Stimulated activated naive B cell treated with anti-CD40 and anti-IgM and Interleukin-4, amounts not matched to agents 10 μg/mL and 1 μg/mL and 100 μg/mL, for 72 hours (primary cell): ENCODE measurements around the gene FAM118A.
A peak's percentile ranks its signal among the peaks of the same experiment; 100 is the strongest.
"Not testable (repeated sequence)": the region's sequence is repeated elsewhere in the genome, so short reads cannot be mapped to it uniquely, and the experiment has no call there.

Experiments used
- ATAC-seq, 2 donors: fragments of 150-1000 bp; cut with Tn5 transposase; replicated peaks; 2 replicates each; pipeline ENCODE4 v1.10.0; 2021; ENCODE audit warnings: moderate library complexity in 1 of 2
- DNase-seq: peaks from one replicate; pipeline ENCODE4 v3.0.0; 2021
- H3K27ac Mint-ChIP-seq: one replicate; pipeline ENCODE4 v1.8.0; 2022; ENCODE audit warnings: mild to moderate bottlenecking, mixed read lengths
- H3K27me3 Mint-ChIP-seq, 2 donors: one replicate each; pipeline ENCODE4 v1.8.0; 2022; ENCODE audit warnings: mixed read lengths in 2 of 2
- H3K36me3 Mint-ChIP-seq, 2 donors: one replicate each; pipeline ENCODE4 v1.8.0; 2022; ENCODE audit warnings: mixed read lengths in 2 of 2, mild to moderate bottlenecking in 1 of 2
- H3K4me1 Mint-ChIP-seq, 2 donors: one replicate each; pipeline ENCODE4 v1.8.0; 2022; ENCODE audit warnings: mixed read lengths in 2 of 2, mild to moderate bottlenecking in 1 of 2
- H3K4me3 Mint-ChIP-seq, 2 donors: one replicate each; pipeline ENCODE4 v1.8.0; 2022; ENCODE audit warnings: mild to moderate bottlenecking in 2 of 2, mixed read lengths in 2 of 2, moderate library complexity in 1 of 2
- H3K9me3 Mint-ChIP-seq, 2 donors: one replicate each; pipeline ENCODE4 v1.8.0; 2022; ENCODE audit warnings: mixed read lengths in 2 of 2, mild to moderate bottlenecking in 1 of 2

The FAM118A gene

DNA sequence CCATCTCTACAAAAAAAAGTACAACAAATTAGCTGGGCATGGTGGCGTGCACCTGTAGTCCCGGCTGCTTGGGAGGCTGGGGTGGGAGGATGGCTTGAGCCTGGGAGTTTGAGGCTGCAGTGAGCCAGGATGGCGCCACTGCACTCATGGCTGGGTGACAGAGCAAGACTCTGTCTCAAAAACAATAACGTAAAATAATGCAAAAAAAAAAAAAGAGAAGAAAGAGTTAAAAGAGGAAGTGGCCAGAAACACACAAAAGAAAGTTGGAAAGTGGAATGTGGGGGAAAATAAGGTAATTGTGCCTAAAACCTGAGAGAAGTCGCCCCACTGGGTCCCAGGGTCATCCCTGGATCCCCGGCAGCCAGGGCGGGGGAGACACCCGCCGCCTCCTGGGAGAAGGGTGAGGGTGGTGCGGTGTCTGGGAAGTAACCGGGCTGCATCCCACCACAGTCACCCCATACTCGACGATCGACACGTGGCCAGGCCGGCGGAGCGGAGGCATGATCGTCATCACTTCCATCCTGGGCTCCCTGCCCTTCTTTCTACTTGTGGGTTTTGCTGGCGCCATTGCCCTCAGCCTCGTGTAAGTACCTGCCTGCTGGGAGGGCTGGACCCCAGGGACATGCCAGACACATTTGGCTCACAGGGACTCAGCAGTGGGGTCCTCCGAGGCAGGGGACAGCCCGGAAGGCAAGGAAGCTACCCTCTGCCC is 16.8 kb upstream of the FAM118A start:
- ATAC-seq (peak; percentile 19 to 30), DNase-seq (no peak)
- Mint-ChIP-seq H3K4me1 (peaks cover 30 to 63% of the 10 kb centered on the region in 2 donors), H3K36me3 (peaks cover 0 to under 1% of the 10 kb centered on the region in 2 donors), H3K27me3 (no peaks in the 10 kb centered on the region), H3K4me3 (no peak overlapping the region), H3K27ac (peak overlapping the region; percentile 42), H3K9me3 (no peaks in the 10 kb centered on the region)

DNA sequence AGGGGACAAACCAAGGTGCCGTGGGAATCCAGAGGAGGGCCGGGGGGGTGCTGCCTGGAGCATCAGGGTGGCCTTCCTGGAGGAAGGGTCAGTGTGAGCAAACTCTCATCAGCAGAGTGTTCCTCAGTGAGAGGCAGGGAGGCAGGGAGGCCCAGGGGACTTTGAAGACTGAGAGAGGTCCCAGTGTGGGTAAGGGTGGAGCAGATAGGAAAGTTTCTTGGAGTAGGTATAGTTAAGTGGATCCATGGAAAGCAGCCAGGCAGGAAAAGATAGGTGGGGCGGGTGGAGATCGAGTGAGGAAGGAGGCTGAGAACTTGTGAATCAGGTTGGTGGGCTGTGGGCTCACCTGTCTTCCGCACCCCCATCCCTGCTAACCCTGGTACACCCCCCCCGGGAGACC is 15.7 kb upstream of the FAM118A start:
- H3K4me1 Mint-ChIP-seq: peaks cover 27 to 53% of the 10 kb centered on the region in 2 donors
- no peaks in the 10 kb centered on the region for H3K27me3 Mint-ChIP-seq
- H3K36me3 Mint-ChIP-seq: no peaks in the 10 kb centered on the region
- no peak overlapping the region for H3K27ac Mint-ChIP-seq
- no peak overlapping the region for H3K4me3 Mint-ChIP-seq
- H3K9me3 Mint-ChIP-seq: no peaks in the 10 kb centered on the region
- DNase-seq (no peak), ATAC-seq (no peak)

DNA sequence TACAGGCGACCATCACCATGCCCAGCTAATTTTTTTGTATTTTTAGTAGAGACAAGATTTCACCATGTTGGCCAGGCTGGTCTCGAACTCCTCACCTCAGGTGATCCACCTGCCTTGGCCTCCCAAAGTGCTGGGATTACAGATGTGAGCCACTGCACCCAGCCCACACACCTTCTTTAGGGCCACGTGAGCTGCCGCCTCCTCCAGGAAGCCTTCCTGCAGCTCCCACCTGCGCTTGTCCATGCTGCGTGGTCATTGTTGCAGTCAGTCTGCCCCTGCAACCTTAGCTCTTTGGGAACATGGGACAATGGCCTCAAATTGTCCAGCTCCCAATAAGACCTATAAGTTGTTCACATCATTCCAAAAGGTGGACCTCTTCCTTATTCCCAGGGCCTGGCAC is 14.7 kb upstream of the FAM118A start:
- not testable (repeated sequence) for H3K36me3 Mint-ChIP-seq, DNase-seq, H3K4me3 Mint-ChIP-seq, ATAC-seq, H3K9me3 Mint-ChIP-seq, H3K27me3 Mint-ChIP-seq, H3K27ac Mint-ChIP-seq
- H3K4me1 Mint-ChIP-seq: peaks cover 28 to 58% of the 10 kb centered on the region in 2 donors

DNA sequence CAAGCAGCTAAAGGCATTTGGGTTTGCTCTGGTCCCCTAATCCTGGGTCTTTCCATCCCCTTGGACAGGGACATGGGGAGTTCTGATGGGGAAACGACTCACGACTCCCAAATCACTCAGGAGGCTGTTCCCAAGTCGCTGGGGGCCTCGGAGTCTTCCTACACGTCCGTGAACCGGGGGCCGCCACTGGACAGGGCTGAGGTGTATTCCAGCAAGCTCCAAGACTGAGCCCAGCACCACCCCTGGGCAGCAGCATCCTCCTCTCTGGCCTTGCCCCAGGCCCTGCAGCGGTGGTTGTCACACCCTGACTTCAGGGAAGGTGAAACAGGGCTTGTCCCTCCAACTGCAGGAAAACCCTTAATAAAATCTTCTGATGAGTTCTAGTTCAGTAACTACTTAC is 14.2 kb upstream of the FAM118A start:
- Mint-ChIP-seq H3K4me1 (peaks cover 28 to 58% of the 10 kb centered on the region in 2 donors), H3K36me3 (no peaks in the 10 kb centered on the region), H3K27ac (no peak overlapping the region), H3K4me3 (no peak overlapping the region), H3K27me3 (no peaks in the 10 kb centered on the region), H3K9me3 (no peaks in the 10 kb centered on the region)
- ATAC-seq: no peak
- no peak for DNase-seq

DNA sequence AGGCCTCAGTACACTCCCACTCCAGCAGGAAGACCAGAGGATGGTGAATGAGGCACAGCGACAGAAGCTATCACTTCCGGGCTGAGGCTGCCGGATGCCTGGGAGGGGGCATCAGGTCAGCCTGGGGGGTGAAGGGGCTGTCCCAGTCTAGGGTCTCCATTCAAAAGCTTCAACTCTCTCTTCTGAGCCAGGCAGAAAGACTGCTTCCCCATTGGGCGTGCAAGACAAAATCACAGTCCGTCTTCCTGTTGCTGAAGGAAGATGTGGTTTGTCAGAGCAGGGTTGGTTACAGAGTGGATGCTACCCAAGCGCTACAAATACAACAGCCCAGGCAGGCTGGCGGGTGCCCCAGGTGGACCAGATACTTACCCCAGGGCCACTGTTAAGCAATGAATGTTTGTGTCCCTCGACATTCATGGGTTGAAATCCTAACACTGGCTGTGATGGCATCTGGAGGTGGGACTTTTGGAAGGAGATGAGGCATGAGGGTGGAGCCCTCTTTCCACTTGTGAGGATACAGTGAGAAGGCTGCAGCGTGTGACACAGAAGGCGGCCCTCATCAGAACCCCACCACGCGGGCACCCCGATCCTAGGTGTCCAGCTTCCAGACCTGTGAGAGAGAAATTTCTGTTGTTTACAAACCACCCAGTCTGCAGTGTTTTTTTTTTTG is 13.0 kb upstream of the FAM118A start:
- Mint-ChIP-seq H3K9me3 (no peaks in the 10 kb centered on the region), H3K4me3 (peak overlapping the region in 1 of 2 donors; percentile 47), H3K27me3 (no peaks in the 10 kb centered on the region), H3K27ac (peak overlapping the region; percentile 82), H3K36me3 (no peaks in the 10 kb centered on the region), H3K4me1 (peaks cover 28 to 61% of the 10 kb centered on the region in 2 donors)
- ATAC-seq (peak; percentile 72 to 76), DNase-seq (no peak)

DNA sequence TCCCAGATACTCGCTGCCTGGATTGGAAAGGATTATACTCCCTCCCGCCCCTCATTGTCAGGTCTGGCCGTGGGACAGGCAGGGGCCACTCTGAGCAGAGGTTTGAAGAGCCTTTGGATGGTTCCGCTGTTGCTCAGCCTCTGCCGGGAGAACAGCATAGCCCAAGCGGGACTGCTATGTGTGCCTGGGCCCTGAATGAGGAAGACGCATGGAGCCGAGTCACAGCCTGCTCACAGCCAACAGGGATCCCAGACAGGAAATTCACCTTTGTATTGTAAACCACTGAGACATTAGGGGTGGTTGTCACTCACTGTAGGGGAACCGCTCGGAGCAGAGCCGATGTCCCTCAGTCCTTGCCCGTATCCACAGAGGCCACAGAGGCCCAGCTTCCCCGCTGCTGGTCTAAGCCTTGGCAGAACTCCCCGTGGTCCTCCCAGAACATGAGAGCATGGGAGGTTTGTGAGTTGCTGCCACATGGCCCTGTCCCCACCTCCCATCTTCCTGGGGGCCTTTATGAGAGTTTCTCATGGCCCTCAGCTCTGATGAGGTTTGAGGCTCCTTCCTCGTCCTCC is 10.7 kb upstream of the FAM118A start:
- Mint-ChIP-seq H3K4me3 (no peak overlapping the region), H3K4me1 (peaks cover 19 to 49% of the 10 kb centered on the region in 2 donors), H3K27ac (no peak overlapping the region), H3K27me3 (no peaks in the 10 kb centered on the region), H3K9me3 (no peaks in the 10 kb centered on the region), H3K36me3 (no peaks in the 10 kb centered on the region)
- ATAC-seq (no peak), DNase-seq (no peak)

DNA sequence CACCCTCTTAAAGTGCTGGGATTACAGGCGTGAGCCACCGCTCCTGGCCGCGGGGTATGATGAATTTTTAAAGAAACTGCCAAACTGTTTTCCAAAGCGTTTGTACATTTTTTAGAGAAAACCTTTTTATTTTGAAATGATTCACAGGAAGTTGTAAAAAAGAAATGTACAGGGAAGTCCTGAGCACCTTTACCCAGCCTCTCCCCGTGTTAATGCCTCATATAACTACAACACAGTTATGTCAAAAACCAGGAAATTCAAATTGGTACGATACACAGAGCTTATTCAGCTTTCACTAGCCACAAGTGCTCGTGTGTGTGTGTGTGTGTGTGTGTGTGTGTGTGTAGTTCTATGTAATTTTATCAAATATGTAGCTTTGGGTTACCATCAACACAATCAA is 7.0 kb upstream of the FAM118A start:
- Mint-ChIP-seq H3K36me3 (no peaks in the 10 kb centered on the region), H3K4me3 (no peak overlapping the region), H3K27me3 (no peaks in the 10 kb centered on the region), H3K27ac (no peak overlapping the region), H3K4me1 (peaks cover 5 to 17% of the 10 kb centered on the region in 2 donors), H3K9me3 (no peaks in the 10 kb centered on the region)
- ATAC-seq (no peak), DNase-seq (no peak)

DNA sequence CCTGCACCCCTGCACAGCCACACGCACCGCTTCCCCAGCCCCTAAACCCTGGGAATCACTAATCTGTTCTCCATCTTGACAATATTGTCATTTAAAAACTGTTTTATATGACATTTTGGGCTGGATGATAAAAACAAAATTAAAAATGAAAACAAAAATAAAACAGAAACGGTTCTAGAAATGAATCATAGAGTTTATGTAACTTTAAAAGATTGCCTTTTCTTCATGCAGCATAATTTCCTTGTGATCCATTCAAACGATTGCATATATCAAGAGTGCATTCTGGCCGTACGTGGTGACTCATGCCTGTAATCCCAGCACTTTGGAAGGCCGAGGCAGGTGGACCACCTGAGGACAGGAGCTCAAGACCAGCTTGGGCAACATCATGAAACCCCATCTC is 6.6 kb upstream of the FAM118A start:
- Mint-ChIP-seq H3K27me3 (no peaks in the 10 kb centered on the region), H3K27ac (no peak overlapping the region)
- ATAC-seq: no peak

DNA sequence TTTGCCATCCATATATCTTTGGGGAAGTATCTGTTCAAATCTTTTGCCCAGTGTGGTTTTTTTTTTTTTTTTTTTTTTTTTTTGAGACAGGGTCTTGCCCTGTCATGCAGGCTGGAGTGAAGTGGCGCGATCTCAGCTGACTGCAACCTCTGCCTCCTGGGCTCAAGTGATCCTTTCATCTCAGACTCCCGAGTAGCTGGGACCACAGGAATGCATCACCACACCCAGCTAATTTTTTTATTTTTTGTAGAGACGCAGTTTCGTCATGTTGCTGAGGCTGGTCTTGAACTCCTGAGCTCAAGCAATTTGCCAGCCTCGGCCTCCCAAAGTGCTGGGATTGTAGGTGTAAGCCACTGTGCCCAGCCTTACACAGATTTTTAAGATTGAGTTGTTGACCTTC is 4.8 kb upstream of the FAM118A start:
- H3K9me3 Mint-ChIP-seq: no peaks in the 10 kb centered on the region
- H3K36me3 Mint-ChIP-seq: no peaks in the 10 kb centered on the region
- no peak overlapping the region for H3K4me3 Mint-ChIP-seq
- no peak overlapping the region for H3K27ac Mint-ChIP-seq
- DNase-seq (no peak), ATAC-seq (no peak)
- H3K4me1 Mint-ChIP-seq: peaks cover 12 to 17% of the 10 kb centered on the region in 2 donors
- no peaks in the 10 kb centered on the region for H3K27me3 Mint-ChIP-seq

More for the DNA sequence above, 6.6 kb upstream of the FAM118A start:
- H3K4me3 Mint-ChIP-seq: no peak overlapping the region
- no peaks in the 10 kb centered on the region for H3K9me3 Mint-ChIP-seq
- H3K4me1 Mint-ChIP-seq: peaks cover 5 to 15% of the 10 kb centered on the region in 2 donors
- H3K36me3 Mint-ChIP-seq: no peaks in the 10 kb centered on the region
- DNase-seq: no peak

DNA sequence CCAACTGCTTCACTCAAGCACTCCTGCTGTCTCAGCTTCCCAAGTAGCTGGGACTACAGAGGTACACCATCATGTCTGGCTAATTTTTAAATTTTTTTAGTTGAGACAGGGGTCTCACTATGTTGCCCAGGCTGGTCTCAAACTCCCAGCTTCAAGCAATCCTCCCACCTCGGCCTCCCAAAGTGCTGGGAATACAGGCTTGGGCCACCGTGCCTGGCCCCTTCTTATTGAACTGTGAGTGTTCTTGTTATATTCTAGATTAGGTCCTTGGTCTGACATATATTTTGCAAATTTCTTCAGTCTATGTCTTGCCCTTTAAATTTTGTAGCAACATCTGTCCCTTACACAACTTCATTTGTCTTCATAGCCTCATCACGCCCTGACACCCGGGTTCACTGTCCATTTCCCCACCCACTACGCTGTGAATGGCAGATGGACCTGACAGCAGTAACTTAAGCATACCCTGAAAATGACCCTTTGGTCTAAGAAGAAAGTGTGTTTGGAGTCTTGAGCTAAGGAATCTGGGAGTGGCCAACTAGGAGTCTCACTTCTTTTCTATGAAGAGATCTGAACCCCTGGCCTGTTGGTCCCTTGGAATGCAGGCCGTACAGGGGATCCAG is 4.2 kb upstream of the FAM118A start:
- no peak for DNase-seq
- no peak overlapping the region for H3K4me3 Mint-ChIP-seq

DNA sequence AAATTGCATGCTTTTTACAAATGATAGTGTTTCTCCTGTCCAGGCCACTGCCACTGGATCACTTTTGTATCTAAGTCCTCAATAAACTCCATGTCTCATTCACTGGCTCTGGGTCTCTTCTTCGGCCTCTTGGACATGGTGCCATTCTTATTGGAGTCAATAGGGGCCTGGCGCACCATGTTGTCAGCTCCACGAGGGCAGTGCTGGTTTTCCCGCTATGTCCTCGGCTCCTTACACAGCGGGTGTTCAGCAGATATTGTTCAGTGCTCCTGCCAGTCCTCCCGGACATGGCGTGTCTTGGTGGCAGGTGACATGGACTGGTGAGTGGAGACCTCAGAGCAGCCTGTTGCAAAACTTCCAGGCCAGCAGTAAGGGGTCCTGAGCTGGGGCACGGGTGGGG is 3.6 kb upstream of the FAM118A start:
- ATAC-seq (no peak), DNase-seq (no peak)
- Mint-ChIP-seq H3K27ac (no peak overlapping the region), H3K27me3 (no peaks in the 10 kb centered on the region), H3K36me3 (peaks cover 3% of the 10 kb centered on the region in 2 donors), H3K4me1 (peaks cover 20 to 26% of the 10 kb centered on the region in 2 donors), H3K9me3 (no peaks in the 10 kb centered on the region), H3K4me3 (no peak overlapping the region)

More for the DNA sequence above, 4.2 kb upstream of the FAM118A start:
- Mint-ChIP-seq H3K9me3 (no peaks in the 10 kb centered on the region), H3K4me1 (peaks cover 14 to 20% of the 10 kb centered on the region in 2 donors), H3K27ac (no peak overlapping the region), H3K36me3 (no peaks in the 10 kb centered on the region), H3K27me3 (no peaks in the 10 kb centered on the region)
- ATAC-seq: no peak

DNA sequence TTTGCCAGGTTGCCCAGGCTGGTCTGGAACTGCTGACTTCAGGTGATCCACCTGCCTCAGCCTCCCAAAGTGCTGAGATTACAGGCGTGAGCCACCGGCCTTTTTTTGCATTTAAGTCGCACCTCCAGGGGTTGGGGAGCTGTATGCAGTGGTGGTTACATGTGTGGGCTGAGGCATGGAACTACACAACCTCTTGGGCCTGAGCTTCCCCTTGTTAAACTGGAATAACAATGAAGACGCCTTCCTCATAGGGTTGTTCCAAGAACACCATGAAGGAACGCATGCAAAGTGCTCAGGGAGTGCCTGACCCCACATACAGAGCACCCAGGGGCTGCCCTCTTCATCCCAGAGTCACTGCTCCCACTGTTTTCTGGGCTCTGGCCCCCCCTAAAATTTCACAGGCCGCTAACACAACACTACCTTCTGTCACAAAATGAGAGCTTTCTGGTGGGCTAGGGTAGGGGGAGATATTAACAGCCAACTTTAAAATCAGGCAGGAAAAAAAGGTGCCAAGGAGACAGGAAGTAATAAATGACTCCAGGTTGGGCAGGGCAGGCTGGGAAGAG is 1.3 kb upstream of the FAM118A start:
- Mint-ChIP-seq H3K27ac (peak overlapping the region; percentile 95), H3K36me3 (peaks cover 9 to 18% of the 10 kb centered on the region in 2 donors), H3K9me3 (no peaks in the 10 kb centered on the region), H3K27me3 (no peaks in the 10 kb centered on the region), H3K4me3 (peak overlapping the region; percentile 95 to 97), H3K4me1 (peaks cover 27 to 39% of the 10 kb centered on the region in 2 donors)
- DNase-seq: no peak
- no peak for ATAC-seq

DNA sequence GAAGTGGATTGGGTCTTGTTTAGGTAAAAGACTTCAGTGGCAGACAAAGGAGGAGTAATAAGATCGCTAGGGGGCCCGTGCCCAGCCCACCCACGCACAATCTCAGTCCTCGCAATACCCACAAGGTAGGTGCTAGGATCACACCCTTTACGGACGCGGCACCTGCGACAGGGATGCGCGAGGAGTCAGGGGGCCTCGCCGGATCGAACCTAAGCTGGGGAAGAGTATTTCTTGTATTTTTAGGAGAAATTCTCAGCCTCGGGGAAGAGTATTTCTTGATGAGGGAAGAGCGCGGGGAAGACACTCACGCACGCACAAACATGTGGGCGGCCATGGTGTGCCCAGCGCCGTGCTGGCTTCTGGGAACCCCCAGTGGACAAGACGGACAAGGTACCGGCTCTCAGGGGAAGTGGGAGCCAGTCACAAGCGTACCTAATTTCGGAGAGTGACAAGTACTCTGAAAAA is 745 bp upstream of the FAM118A start:
- peak overlapping the region; percentile 95 for H3K27ac Mint-ChIP-seq
- H3K9me3 Mint-ChIP-seq: no peaks in the 10 kb centered on the region
- H3K4me1 Mint-ChIP-seq: peaks cover 28 to 45% of the 10 kb centered on the region in 2 donors
- DNase-seq: no peak
- ATAC-seq: peak in 1 of 2 donors; percentile 10
- peak overlapping the region; percentile 95 to 97 for H3K4me3 Mint-ChIP-seq
- peaks cover 9 to 18% of the 10 kb centered on the region in 2 donors for H3K36me3 Mint-ChIP-seq
- no peaks in the 10 kb centered on the region for H3K27me3 Mint-ChIP-seq

DNA sequence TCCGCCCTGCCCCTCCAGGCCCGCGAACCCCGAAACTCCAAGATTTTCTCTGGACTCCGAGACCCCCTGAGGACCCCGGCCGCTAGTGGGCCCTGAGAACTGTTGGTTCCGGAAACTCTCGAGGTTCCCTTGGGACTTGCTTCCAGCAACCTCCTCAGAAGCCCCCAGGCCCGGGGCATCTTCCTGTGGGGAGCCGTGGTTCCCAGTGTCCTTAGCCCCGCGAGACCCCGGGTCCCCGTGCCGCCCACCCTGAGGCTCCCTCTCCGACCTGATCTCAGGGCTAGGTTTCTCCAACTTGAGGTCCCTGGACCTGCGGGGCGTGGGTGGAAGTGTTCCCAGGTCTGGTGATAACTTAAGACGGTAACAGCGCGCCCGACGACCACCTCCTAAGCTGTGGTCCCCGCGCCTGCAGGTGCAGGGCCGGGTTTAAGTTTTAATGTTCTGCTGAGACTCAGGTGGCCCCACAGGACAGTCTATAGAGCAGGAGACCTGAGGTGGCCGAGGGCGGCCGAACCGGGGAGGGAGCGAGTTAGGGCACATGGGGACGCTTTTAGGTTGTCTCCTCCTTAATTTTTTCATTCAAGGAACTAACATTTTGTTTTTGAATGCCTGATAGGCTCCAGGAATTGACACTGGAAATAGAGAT is 720 bp downstream of the FAM118A start:
- DNase-seq (no peak), ATAC-seq (no peak)
- peaks cover 11 to 18% of the 10 kb centered on the region in 2 donors for H3K36me3 Mint-ChIP-seq
- peak overlapping the region; percentile 95 to 97 for H3K4me3 Mint-ChIP-seq
- no peaks in the 10 kb centered on the region for H3K27me3 Mint-ChIP-seq
- H3K27ac Mint-ChIP-seq: peak overlapping the region; percentile 94
- no peaks in the 10 kb centered on the region for H3K9me3 Mint-ChIP-seq
- peaks cover 41 to 59% of the 10 kb centered on the region in 2 donors for H3K4me1 Mint-ChIP-seq
